ENCODE measurements around the gene GUCY2C. TPM values are rescaled to one million over a fixed set of nuclear protein-coding genes. Genes with fewer than 3 reads are reported as not detected.

Gene GUCY2C
- total RNA-seq, 1 donor from 2014 or later: 0.12 TPM

GRCh38 chr12:14572401-14572800 lies 124.0 kb downstream of the GUCY2C start:
- no peak for DNase-seq (ENCODE audit: low spot score)

GRCh38 chr12:14571779-14572178 lies 124.6 kb downstream of the GUCY2C start:
- no peak for DNase-seq (ENCODE audit: low spot score)

- no peak for DNase-seq (ENCODE audit: low spot score)
Measured at GRCh38 chr12:14570231-14570630, 126.2 kb downstream of the GUCY2C start.

GRCh38 chr12:14567351-14568162 lies 128.8 kb downstream of the GUCY2C start, which contains the start of gene PLBD1:
Gene PLBD1, minus strand, starts transcription at chr12:14567883. Its CDS starts 187 bp downstream, at chr12:14567696.
- DNase-seq (ENCODE audit: low spot score): peak; percentile 56

- DNase-seq (ENCODE audit: low spot score): no peak
Measured at GRCh38 chr12:14564336-14564959, 132.0 kb downstream of the GUCY2C start.

- DNase-seq (ENCODE audit: low spot score): peak; percentile 32
Measured at GRCh38 chr12:14563046-14563445, 133.4 kb downstream of the GUCY2C start.

Other genes with a start within 250 kb of the GUCY2C start
- gene PLBD1, start 128.7 kb downstream of the GUCY2C start, total RNA-seq: 41.9 TPM
- 41.1 TPM for gene WBP11, start 106.9 kb upstream of the GUCY2C start, total RNA-seq
- 0.43 TPM for gene C12orf60, start 107.1 kb upstream of the GUCY2C start, total RNA-seq
- gene SMCO3, start 117.6 kb upstream of the GUCY2C start, total RNA-seq: 0.46 TPM
- gene ART4, start 146.9 kb upstream of the GUCY2C start, total RNA-seq: 3.2 TPM
- 223 TPM for gene MGP, start 189.3 kb upstream of the GUCY2C start, total RNA-seq
- 0.49 TPM for gene ERP27, start 241.9 kb upstream of the GUCY2C start, total RNA-seq